Liver (tissue), 9 donors: ENCODE measurements around the gene SMPD2. TPM values are rescaled to one million over a fixed set of nuclear protein-coding genes. Genes with fewer than 3 reads are reported as not detected.

Experiments
- DNase-seq: peaks from one replicate; pipeline ENCODE4 v3.0.0-alpha.2; 2017; ENCODE audit warnings: low spot score
- H3K27ac ChIP-seq, 2 donors: one replicate each; pipeline ENCODE4 v1.7.0; 2013; ENCODE audit warnings: inconsistent platforms in 2 of 2, low read length in 2 of 2, control low read depth in 1 of 2, low read depth in 1 of 2, mild to moderate bottlenecking in 1 of 2
- H3K27me3 ChIP-seq, 4 donors: one replicate each; pipeline versions ENCODE4 v1.6.1 to v1.7.0; 2013; ENCODE audit warnings: low read length in 3 of 4, inconsistent platforms in 1 of 4, mild to moderate bottlenecking in 1 of 4, moderate library complexity in 1 of 4; ENCODE audit not compliant: control insufficient read depth in 4 of 4, insufficient read depth in 4 of 4
- H3K36me3 ChIP-seq, 4 donors: one replicate each; pipeline versions ENCODE4 v1.6.1 to v1.7.0; 2013; ENCODE audit warnings: low read length in 3 of 4, mild to moderate bottlenecking in 3 of 4, low read depth in 1 of 4, moderate library complexity in 1 of 4; ENCODE audit not compliant: control insufficient read depth in 4 of 4, insufficient read depth in 3 of 4
- H3K4me1 ChIP-seq, 4 donors: one replicate each; pipeline versions ENCODE4 v1.6.1 to v1.7.0; 2013; ENCODE audit warnings: low read length in 3 of 4, mild to moderate bottlenecking in 3 of 4, moderate library complexity in 1 of 4; ENCODE audit not compliant: control insufficient read depth in 4 of 4, insufficient read depth in 4 of 4
- H3K4me3 ChIP-seq, 3 donors: one replicate each; pipeline versions ENCODE4 v1.6.1 to v1.7.0; 2013; ENCODE audit warnings: low read length in 3 of 3, control low read depth in 1 of 3, low read depth in 1 of 3, mild to moderate bottlenecking in 1 of 3
- H3K9ac ChIP-seq, 2 donors: one replicate each; pipeline ENCODE4 v1.7.0; 2013; ENCODE audit warnings: low read length in 2 of 2, mild to moderate bottlenecking in 2 of 2, moderate library complexity in 2 of 2, control low read depth in 1 of 2, low read depth in 1 of 2
- H3K9me3 ChIP-seq, 4 donors: one replicate each; pipeline versions ENCODE4 v1.6.1 to v1.7.0; 2013; ENCODE audit warnings: low read length in 3 of 4; ENCODE audit not compliant: control insufficient read depth in 4 of 4
- ATF3 ChIP-seq: IDR thresholded peaks from 2 replicates; pipeline ENCODE4 v1.6.1; 2016; ENCODE audit warnings: antibody characterized with exemption
- EGR1 ChIP-seq, 2 donors: IDR thresholded peaks; 2 replicates each; pipeline ENCODE4 v1.6.1; 2016 to 2018; ENCODE audit warnings: antibody characterized with exemption in 2 of 2, low read depth in 2 of 2
- FOXA1 ChIP-seq: IDR thresholded peaks from 2 replicates; pipeline ENCODE4 v1.6.1; 2016; ENCODE audit warnings: antibody characterized with exemption
- FOXA2 ChIP-seq: IDR thresholded peaks from 2 replicates; pipeline ENCODE4 v1.6.1; 2016; ENCODE audit warnings: antibody characterized with exemption
- GABPA ChIP-seq, 2 donors: IDR thresholded peaks in 1 of 2; conservative IDR thresholded peaks in 1 of 2; 2 replicates each; pipeline ENCODE4 v1.6.1; 2016; ENCODE audit warnings: antibody characterized with exemption in 2 of 2, mild to moderate bottlenecking in 1 of 2, moderate library complexity in 1 of 2
- HNF4A ChIP-seq, 2 donors: conservative IDR thresholded peaks; 2 replicates each; pipeline ENCODE4 v1.6.1; 2016; ENCODE audit warnings: antibody characterized with exemption in 2 of 2, mild to moderate bottlenecking in 2 of 2
- HNF4G ChIP-seq: IDR thresholded peaks from 2 replicates; pipeline ENCODE4 v1.6.1; 2016; ENCODE audit warnings: antibody characterized with exemption
- JUND ChIP-seq, 2 donors: IDR thresholded peaks; 2 replicates each; pipeline ENCODE4 v1.6.1; 2016; ENCODE audit warnings: antibody characterized with exemption in 2 of 2
- MAX ChIP-seq: IDR thresholded peaks from 2 replicates; pipeline ENCODE4 v1.6.1; 2016; ENCODE audit warnings: antibody characterized with exemption
- NR2F2 ChIP-seq: IDR thresholded peaks from 2 replicates; pipeline ENCODE4 v1.6.1; 2016; ENCODE audit warnings: antibody characterized with exemption
- RAD21 ChIP-seq, 2 donors: IDR thresholded peaks; 2 replicates each; pipeline ENCODE4 v1.6.1; 2016; ENCODE audit warnings: antibody characterized with exemption in 2 of 2, mild to moderate bottlenecking in 2 of 2
- REST ChIP-seq: IDR thresholded peaks from 2 replicates; pipeline ENCODE4 v1.6.1; 2016; ENCODE audit warnings: antibody characterized with exemption, mild to moderate bottlenecking
- RXRA ChIP-seq, 2 donors: IDR thresholded peaks; 2 replicates each; pipeline ENCODE4 v1.6.1; 2017 to 2018; ENCODE audit warnings: antibody characterized with exemption in 2 of 2, mild to moderate bottlenecking in 1 of 2
- SP1 ChIP-seq: IDR thresholded peaks from 2 replicates; pipeline ENCODE4 v1.6.1; 2018; ENCODE audit warnings: antibody characterized with exemption, mild to moderate bottlenecking
- TAF1 ChIP-seq: conservative IDR thresholded peaks from 2 replicates; pipeline ENCODE4 v1.6.1; 2016; ENCODE audit warnings: antibody characterized with exemption, mild to moderate bottlenecking
- YY1 ChIP-seq: IDR thresholded peaks from 2 replicates; pipeline ENCODE4 v1.6.1; 2016; ENCODE audit warnings: antibody characterized with exemption, mild to moderate bottlenecking
- WGBS: extraction: QIAGEN DNeasy Blood & Tissue Kit; methylation state at CpG from one replicate; pipeline ENCODE4 v1.1.7; 2013; 5-methylcytosine and 5-hydroxymethylcytosine counted together
- polyA plus RNA-seq, 2 donors: library from polyadenylated mRNA; stranded (reverse) in 1 of 2; unstranded in 1 of 2; fragments of 200-250 nt in 1 of 2; fragments of >200 nt in 1 of 2; fragmentation: Nextera tagmentation in 1 of 2; extraction: Ambion mirVana in 1 of 2; gene quantifications; one replicate each; pipeline versions ENCODE4 v1.2.1 to v1.2.3, GENCODE V29; 2013 to 2015
- total RNA-seq, 2 donors: library from RNA; depleted of rRNA; stranded (reverse); fragments of >200 nt; gene quantifications; one replicate each; pipeline ENCODE4 v1.2.3, GENCODE V29; 2014
- TF ChIP-seq, protein P1 (sequence below): fragments of 150-350 bp; IDR thresholded peaks from 2 replicates; pipeline ENCODE4 v1.5.1; 2017; ENCODE audit warnings: improper control_type of control experiment, low read depth, low read length; ENCODE audit not compliant: missing input control
- donor health status: healthy.
- donor health status: healthy.
- donor health status: healthy.
- donor health status: healthy.
- donor health status: healthy.

The SMPD2 gene
- total and polyA plus RNA-seq, 4 donors = 3.3 to 5.1 (median 4.2) TPM

DNA sequence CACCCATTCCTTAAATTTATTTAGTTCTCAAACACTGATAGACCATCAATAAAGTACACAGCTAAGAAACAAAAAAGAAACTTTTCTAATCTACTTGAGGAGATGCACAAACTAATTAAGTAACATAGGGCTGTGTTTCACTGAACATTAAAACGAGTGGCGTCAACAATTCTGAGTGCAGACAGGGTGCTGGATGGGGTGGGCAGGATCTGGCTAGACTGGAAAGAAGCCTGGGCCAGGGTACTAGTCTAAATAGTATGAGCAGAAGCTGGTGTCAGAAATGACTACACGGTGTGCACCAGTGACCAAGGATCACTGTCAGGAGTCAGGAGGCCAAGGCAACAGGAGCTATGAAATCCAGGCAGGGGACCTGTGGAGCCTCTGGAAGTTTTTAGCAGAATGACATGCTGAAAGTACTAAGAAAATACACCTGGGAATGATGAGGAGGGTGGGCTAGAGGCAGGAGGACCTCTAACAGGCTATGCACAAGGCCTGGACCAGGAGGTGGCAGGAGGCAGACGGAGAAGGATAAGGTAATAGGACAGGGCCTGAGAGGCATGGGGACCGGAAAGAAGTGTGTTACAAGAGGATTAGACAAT is 29.2 kb downstream of the SMPD2 start:
- H3K36me3 ChIP-seq = peaks cover 8 to 60% (median 48%) of the 10 kb centered on the region in 4 donors
- no peak for DNase-seq
- TF ChIP-seq NR2F2 = no peak
- TF ChIP-seq HNF4A (conservative IDR thresholded peaks at IDR 0.05) = no peak
- no peak overlapping the region for H3K27ac ChIP-seq
- 93% methylated on average over 5 of the region's 5 CpGs for WGBS
- H3K9ac ChIP-seq = no peak overlapping the region
- H3K9me3 ChIP-seq = no peaks in the 10 kb centered on the region
- no peak overlapping the region for H3K4me3 ChIP-seq
- H3K27me3 ChIP-seq = no peaks in the 10 kb centered on the region
- H3K4me1 ChIP-seq = no peaks in the 10 kb centered on the region

GRCh38 chr6:109471105-109471810 is 30.7 kb downstream of the SMPD2 start:
- TF ChIP-seq HNF4A (conservative IDR thresholded peaks at IDR 0.05) (no peak), HNF4G (no peak), YY1 (no peak), RXRA (IDR thresholded peaks at IDR 0.05) (no peak), RAD21 (IDR thresholded peaks at IDR 0.05) (no peak), FOXA1 (no peak), EGR1 (IDR thresholded peaks at IDR 0.05; ENCODE audit: low read depth in 2 of 2) (no peak), FOXA2 (no peak), NR2F2 (no peak), ATF3 (no peak), MAX (no peak), SP1 (no peak)
- TF ChIP-seq, protein P1, sequence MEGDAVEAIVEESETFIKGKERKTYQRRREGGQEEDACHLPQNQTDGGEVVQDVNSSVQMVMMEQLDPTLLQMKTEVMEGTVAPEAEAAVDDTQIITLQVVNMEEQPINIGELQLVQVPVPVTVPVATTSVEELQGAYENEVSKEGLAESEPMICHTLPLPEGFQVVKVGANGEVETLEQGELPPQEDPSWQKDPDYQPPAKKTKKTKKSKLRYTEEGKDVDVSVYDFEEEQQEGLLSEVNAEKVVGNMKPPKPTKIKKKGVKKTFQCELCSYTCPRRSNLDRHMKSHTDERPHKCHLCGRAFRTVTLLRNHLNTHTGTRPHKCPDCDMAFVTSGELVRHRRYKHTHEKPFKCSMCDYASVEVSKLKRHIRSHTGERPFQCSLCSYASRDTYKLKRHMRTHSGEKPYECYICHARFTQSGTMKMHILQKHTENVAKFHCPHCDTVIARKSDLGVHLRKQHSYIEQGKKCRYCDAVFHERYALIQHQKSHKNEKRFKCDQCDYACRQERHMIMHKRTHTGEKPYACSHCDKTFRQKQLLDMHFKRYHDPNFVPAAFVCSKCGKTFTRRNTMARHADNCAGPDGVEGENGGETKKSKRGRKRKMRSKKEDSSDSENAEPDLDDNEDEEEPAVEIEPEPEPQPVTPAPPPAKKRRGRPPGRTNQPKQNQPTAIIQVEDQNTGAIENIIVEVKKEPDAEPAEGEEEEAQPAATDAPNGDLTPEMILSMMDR = no peak
- peaks cover 8 to 45% (median 36%) of the 10 kb centered on the region in 4 donors for H3K36me3 ChIP-seq
- H3K4me3 ChIP-seq = no peak overlapping the region
- 91% methylated on average over 5 of the region's 5 CpGs for WGBS
- no peak overlapping the region for H3K9ac ChIP-seq
- DNase-seq = no peak
- H3K9me3 ChIP-seq = no peaks in the 10 kb centered on the region
- H3K27me3 ChIP-seq = no peaks in the 10 kb centered on the region
- H3K4me1 ChIP-seq = peaks cover 0 to 6% (median 1%) of the 10 kb centered on the region in 4 donors
- H3K27ac ChIP-seq = no peak overlapping the region

GRCh38 chr6:109472132-109472995 is 31.8 kb downstream of the SMPD2 start:
- H3K4me3 ChIP-seq = no peak overlapping the region
- H3K4me1 ChIP-seq = peaks cover 0 to 6% (median 3%) of the 10 kb centered on the region in 4 donors
- H3K36me3 ChIP-seq = peaks cover 9 to 40% (median 31%) of the 10 kb centered on the region in 4 donors
- no peak for TF ChIP-seq NR2F2
- no peak for TF ChIP-seq MAX
- TF ChIP-seq ATF3 = no peak
- TF ChIP-seq JUND (IDR thresholded peaks at IDR 0.05) = no peak
- no peak for TF ChIP-seq FOXA1
- no peak for TF ChIP-seq REST
- no peak for TF ChIP-seq FOXA2
- TF ChIP-seq HNF4A (conservative IDR thresholded peaks at IDR 0.05) = no peak
- no peak for TF ChIP-seq GABPA (IDR thresholded peaks at IDR 0.05 in 1 of 2, conservative IDR thresholded peaks at IDR 0.05 in 1 of 2)
- no peak for TF ChIP-seq HNF4G
- TF ChIP-seq TAF1 = no peak
- TF ChIP-seq SP1 = no peak
- H3K9ac ChIP-seq = no peak overlapping the region
- no peaks in the 10 kb centered on the region for H3K9me3 ChIP-seq
- H3K27me3 ChIP-seq = no peaks in the 10 kb centered on the region
- no peak for DNase-seq
- no peak overlapping the region for H3K27ac ChIP-seq
- WGBS = 97% methylated on average over 9 of the region's 9 CpGs
